Esophagus squamous epithelium (tissue), 5 donors: ENCODE measurements around the gene CCDC183. TPM values are rescaled to one million over a fixed set of nuclear protein-coding genes. Genes with fewer than 3 reads are reported as not detected.
"Not testable (repeated sequence)": the region's sequence is repeated elsewhere in the genome, so short reads cannot be mapped to it uniquely, and the experiment has no call there.

Experiments
- DNase-seq: peaks from one replicate; lab custom pipeline; 2025; lab: John Stamatoyannopoulos, UW
- H3K27ac ChIP-seq, 4 donors: fragments of 200-600 bp; sonication (generic); one replicate each; pipeline ENCODE4 v1.5.1; 2016 to 2019; ENCODE audit warnings: mild to moderate bottlenecking in 1 of 4
- H3K27me3 ChIP-seq, 4 donors: fragments of 200-600 bp; sonication (generic); 1 replicate in 3 of 4; 2 replicates in 1 of 4; pipeline versions ENCODE4 v1.5.1 to v1.6.0; 2017 to 2021; ENCODE audit warnings: antibody characterized with exemption in 1 of 4
- H3K36me3 ChIP-seq, 3 donors: fragments of 200-600 bp; sonication (generic); one replicate each; pipeline ENCODE4 v1.5.1; 2016 to 2019
- H3K4me1 ChIP-seq, 3 donors: fragments of 200-600 bp; sonication (generic); one replicate each; pipeline ENCODE4 v1.5.1; 2017 to 2019
- H3K4me3 ChIP-seq, 4 donors: fragments of 200-600 bp; sonication (generic); 1 replicate in 3 of 4; 2 replicates in 1 of 4; pipeline ENCODE4 v1.5.1; 2016 to 2019; ENCODE audit warnings: mild to moderate bottlenecking in 2 of 4, moderate library complexity in 1 of 4
- H3K9me3 ChIP-seq, 3 donors: fragments of 200-600 bp; sonication (generic); one replicate each; pipeline ENCODE4 v1.5.1; 2016 to 2019
- POLR2A ChIP-seq, 4 donors: fragments of 450-650 bp; IDR thresholded peaks; one replicate each; pipeline ENCODE4 v1.6.1; 2017; ENCODE audit warnings: antibody characterized with exemption in 4 of 4, mild to moderate bottlenecking in 4 of 4, moderate library complexity in 3 of 4
- WGBS, 2 donors: methylation state at CpG; one replicate each; pipeline ENCODE4 v1.1.5; 2018; 5-methylcytosine and 5-hydroxymethylcytosine counted together
- intact Hi-C: fragments of 100-400 bp; cut with DNase I; formaldehyde crosslinking; loops from one replicate; pipeline ENCODE4 v1.15.0; 2022
- total RNA-seq, 4 donors: library from RNA; depleted of rRNA; stranded (reverse); fragments of >200 nt; gene quantifications; one replicate each; pipeline ENCODE4 v1.1.0, GENCODE V29; 2016
- TF ChIP-seq, protein P1 (sequence below), 6 experiments: fragments of 450-650 bp in 4 of 6; fragments of 200-600 bp in 2 of 6; sonication (generic) in 2 of 6; IDR thresholded peaks; one replicate each; pipeline ENCODE4 v1.5.1; 2016 to 2019; ENCODE audit warnings: antibody characterized with exemption in 6 of 6, mild to moderate bottlenecking in 4 of 6, moderate library complexity in 4 of 6
- donor health status: DM: yes; HTN: yes; CAD: no.

The CCDC183 gene
- total RNA-seq, 4 donors from 2014 or later: 2.1 TPM; not detected in 3

DNA sequence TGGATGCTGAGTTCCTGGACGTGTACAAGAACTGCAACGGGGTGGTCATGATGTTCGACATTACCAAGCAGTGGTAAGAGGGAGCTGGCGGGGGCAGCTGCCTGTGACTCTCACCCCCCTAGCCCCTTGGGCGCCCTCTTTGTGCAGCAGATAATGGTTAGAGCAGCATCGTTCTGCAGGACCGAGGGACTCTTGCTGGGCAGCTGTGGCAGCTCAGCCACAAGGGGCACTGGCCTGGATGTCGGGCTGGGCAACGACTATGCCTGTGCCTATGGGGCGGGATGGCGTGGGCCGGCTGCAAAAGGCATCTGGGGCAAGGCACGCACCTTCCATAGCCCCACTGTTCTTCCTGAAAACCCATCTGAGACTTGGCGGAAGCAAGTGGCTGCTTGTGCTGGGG lies 33.3 kb downstream of the CCDC183 start:
- WGBS, 2 donors: 89% methylated on average over 12 of the region's 14 CpGs; no CpG with 5 or more reads in 1 of the 2 donors
- no peak for TF ChIP-seq POLR2A (IDR thresholded peaks at IDR 0.05)
- TF ChIP-seq, protein P1, sequence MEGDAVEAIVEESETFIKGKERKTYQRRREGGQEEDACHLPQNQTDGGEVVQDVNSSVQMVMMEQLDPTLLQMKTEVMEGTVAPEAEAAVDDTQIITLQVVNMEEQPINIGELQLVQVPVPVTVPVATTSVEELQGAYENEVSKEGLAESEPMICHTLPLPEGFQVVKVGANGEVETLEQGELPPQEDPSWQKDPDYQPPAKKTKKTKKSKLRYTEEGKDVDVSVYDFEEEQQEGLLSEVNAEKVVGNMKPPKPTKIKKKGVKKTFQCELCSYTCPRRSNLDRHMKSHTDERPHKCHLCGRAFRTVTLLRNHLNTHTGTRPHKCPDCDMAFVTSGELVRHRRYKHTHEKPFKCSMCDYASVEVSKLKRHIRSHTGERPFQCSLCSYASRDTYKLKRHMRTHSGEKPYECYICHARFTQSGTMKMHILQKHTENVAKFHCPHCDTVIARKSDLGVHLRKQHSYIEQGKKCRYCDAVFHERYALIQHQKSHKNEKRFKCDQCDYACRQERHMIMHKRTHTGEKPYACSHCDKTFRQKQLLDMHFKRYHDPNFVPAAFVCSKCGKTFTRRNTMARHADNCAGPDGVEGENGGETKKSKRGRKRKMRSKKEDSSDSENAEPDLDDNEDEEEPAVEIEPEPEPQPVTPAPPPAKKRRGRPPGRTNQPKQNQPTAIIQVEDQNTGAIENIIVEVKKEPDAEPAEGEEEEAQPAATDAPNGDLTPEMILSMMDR (IDR thresholded peaks at IDR 0.05): no peak
- peaks cover 26 to 100% (median 62%) of the 10 kb centered on the region in 3 donors for H3K36me3 ChIP-seq
- H3K4me1 ChIP-seq: no peaks in the 10 kb centered on the region
- H3K9me3 ChIP-seq: no peaks in the 10 kb centered on the region
- intact Hi-C loops: no loop called here
- H3K27me3 ChIP-seq: no peaks in the 10 kb centered on the region
- no peak overlapping the region for H3K27ac ChIP-seq
- DNase-seq: no peak
- no peak overlapping the region for H3K4me3 ChIP-seq

DNA sequence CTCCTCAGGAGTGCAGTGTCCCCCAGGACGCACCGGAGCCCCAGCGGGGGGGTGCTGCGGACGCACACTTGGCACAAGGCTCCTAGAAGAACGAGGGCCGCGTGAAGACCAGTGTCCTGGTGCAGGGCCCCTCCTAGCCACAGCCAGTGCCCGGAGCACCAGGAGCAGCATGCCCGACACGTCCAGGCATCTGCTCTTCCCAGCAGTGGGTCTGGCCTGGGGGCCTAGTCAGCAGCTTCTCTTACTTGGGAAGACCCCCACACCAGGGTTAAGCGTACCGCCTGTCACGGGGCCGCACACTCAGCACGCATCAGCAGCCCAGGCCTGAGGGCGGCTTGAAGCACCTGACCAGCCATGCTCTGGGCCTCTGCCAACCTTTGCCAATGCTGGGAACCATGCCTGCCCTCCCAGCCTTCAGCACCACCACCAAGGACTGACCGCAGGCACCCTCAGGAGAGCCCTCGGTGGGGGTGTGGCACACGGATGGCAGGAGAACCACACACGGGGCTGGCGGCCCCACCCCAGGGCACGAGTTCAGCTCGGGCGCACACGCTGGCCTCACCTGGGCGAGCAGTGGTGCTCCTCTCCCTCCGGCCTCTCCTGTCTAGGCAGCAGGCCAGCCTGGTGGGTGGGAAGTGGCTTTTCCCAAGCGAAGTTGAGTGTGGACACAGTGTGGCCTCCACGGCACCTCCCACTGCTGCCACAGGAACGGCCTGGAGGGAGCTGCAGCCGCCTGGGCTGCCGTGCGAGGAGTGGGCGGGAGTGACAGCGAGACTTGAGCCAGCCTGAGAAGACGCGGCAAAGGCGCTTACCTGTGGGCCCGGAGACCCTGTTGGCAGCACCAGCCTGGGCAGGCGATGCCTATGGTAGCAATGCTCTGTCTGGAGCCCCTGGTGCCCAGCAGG lies 34.1 kb downstream of the CCDC183 start:
- WGBS, 2 donors: 40 to 85% methylated on average over 1 to 4 of the region's 41 CpGs
- H3K4me1 ChIP-seq: no peaks in the 10 kb centered on the region
- peaks cover 26 to 99% (median 54%) of the 10 kb centered on the region in 3 donors for H3K36me3 ChIP-seq
- no peak for TF ChIP-seq POLR2A (IDR thresholded peaks at IDR 0.05)
- TF ChIP-seq, protein P1 (IDR thresholded peaks at IDR 0.05): no peak
- no peak overlapping the region for H3K4me3 ChIP-seq
- no peaks in the 10 kb centered on the region for H3K27me3 ChIP-seq
- no peak for DNase-seq
- no peak overlapping the region for H3K27ac ChIP-seq
- intact Hi-C loops: no loop called here
- no peaks in the 10 kb centered on the region for H3K9me3 ChIP-seq

DNA sequence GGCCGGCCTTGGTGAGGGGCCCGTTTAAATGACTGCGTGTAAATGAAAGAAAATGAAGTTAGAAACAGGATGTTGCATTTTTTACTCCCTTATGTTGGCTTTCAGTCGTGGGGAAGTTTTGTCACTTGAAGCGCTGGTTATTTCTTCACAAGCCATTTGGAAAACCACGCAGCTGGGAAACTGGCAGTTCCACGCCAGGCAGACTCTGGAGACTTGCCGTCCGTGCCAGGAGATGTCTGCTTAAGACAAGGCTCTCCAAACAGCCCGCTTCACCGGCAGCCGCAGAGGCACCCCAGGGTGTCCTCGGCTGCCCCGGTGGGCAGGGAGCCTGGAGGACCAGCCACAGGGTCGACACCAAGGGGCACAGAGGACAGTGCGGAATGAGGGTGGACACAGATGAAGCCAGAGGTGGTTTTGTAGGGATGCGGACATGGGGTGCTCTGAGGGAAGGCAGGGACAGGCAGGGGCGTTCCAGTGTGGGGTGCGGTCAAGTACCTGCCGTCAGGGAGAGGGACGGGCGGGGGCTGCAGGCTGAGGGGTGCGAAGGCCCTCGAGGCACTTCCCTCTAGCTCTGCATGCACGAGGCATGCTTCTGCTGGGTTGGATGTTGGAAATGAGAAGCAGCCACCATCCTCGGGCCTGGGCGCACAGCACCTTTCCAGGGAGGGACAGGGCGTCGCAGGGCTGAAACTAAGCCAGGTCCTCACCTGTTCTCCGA lies 35.0 kb downstream of the CCDC183 start:
- Histone ChIP-seq H3K4me1 (no peaks in the 10 kb centered on the region), H3K27ac (no peak overlapping the region), H3K27me3 (no peaks in the 10 kb centered on the region), H3K9me3 (no peaks in the 10 kb centered on the region), H3K4me3 (no peak overlapping the region), H3K36me3 (peaks cover 31 to 99% (median 46%) of the 10 kb centered on the region in 3 donors)
- intact Hi-C loops: no loop called here
- 88 to 89% methylated on average over 22 of the region's 30 CpGs for WGBS, 2 donors
- DNase-seq: no peak
- no peak for TF ChIP-seq POLR2A (IDR thresholded peaks at IDR 0.05)
- TF ChIP-seq, protein P1 (IDR thresholded peaks at IDR 0.05): no peak

DNA sequence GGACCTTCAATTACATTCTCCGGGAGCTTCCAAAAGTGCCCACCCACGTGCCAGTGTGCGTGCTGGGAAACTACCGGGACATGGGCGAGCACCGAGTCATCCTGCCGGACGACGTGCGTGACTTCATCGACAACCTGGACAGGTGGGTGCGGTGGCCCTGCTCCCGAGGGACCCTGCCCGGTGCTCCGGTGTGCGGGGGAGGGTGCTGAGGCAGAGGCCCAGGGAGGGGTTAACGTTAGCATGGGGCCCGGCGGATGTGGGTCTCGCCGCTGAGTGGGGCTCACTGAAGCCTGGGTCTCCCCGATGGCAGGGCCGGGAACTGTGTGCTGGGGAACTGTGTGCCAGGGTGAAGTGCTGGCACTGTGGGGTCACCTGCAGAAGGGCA lies 35.6 kb downstream of the CCDC183 start:
- H3K4me1 ChIP-seq: no peaks in the 10 kb centered on the region
- H3K27me3 ChIP-seq: no peaks in the 10 kb centered on the region
- 88 to 89% methylated on average over 9 to 11 of the region's 23 CpGs for WGBS, 2 donors
- no peak for TF ChIP-seq POLR2A (IDR thresholded peaks at IDR 0.05)
- TF ChIP-seq, protein P1 (IDR thresholded peaks at IDR 0.05): no peak
- intact Hi-C loops: no loop called here
- H3K4me3 ChIP-seq: no peak overlapping the region
- no peak for DNase-seq
- peaks cover 26 to 99% (median 42%) of the 10 kb centered on the region in 3 donors for H3K36me3 ChIP-seq
- no peak overlapping the region for H3K27ac ChIP-seq
- H3K9me3 ChIP-seq: no peaks in the 10 kb centered on the region

DNA sequence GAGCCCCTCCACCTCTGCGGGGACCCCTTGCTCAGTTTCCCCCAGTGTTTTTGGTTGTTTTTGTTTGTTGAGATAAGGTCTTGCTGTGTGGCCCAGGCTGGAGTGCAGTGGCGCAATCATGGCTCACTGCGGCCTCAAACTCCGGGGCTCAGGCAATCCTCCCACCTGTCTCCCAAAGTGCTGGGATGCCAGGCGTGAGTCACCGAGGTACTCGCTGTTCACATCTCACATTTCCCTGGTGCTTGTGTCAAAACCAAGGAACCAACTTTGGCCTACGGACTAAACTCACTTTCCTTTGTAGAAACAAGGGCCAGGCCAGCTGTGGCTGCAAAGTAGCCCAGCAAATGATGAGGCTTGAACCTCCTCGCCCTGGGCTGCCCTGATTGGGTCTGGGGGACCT lies 36.4 kb downstream of the CCDC183 start:
- TF ChIP-seq, protein P1 (IDR thresholded peaks at IDR 0.05): no peak
- no peak for TF ChIP-seq POLR2A (IDR thresholded peaks at IDR 0.05)
- Histone ChIP-seq H3K4me1 (no peaks in the 10 kb centered on the region), H3K4me3 (no peak overlapping the region), H3K27me3 (no peaks in the 10 kb centered on the region), H3K9me3 (no peaks in the 10 kb centered on the region), H3K36me3 (peaks cover 24 to 99% (median 42%) of the 10 kb centered on the region in 3 donors), H3K27ac (no peak overlapping the region)
- WGBS, 2 donors: 78 to 87% methylated on average over 3 to 7 of the region's 9 CpGs
- intact Hi-C loops: no loop called here
- DNase-seq: no peak

GRCh38 chr9:136833381-136834048 lies 37.4 kb downstream of the CCDC183 start:
- H3K9me3 ChIP-seq, DNase-seq, H3K4me3 ChIP-seq, intact Hi-C loops, H3K27ac ChIP-seq, H3K4me1 ChIP-seq, H3K27me3 ChIP-seq: not testable (repeated sequence)
- peaks cover 19 to 97% (median 37%) of the 10 kb centered on the region in 3 donors for H3K36me3 ChIP-seq
- 60 to 70% methylated on average over 4 to 7 of the region's 16 CpGs for WGBS, 2 donors
